Caco-2 (cell line): Measurements from ENCODE around the gene TMEM203. TPM values are rescaled to one million over a fixed set of nuclear protein-coding genes. Genes with fewer than 3 reads are reported as not detected.

Experiments
- BruUV-seq: library from RNA; stranded (reverse); fragments of 400-500 nt; replicated peaks from 2 replicates; lab custom pipeline; 2021; lab: Mats Ljungman, UMichigan
- CTCF ChIA-PET: fragments of 300-600 bp; sonication (Branson Sonifier 250); formaldehyde crosslinking; loops from one replicate; lab custom pipeline; 2022; ENCODE audit warnings: antibody characterized with exemption; lab: Charles Lee
- POLR2A ChIA-PET: fragments of 300-600 bp; sonication (Branson Sonifier 250); formaldehyde crosslinking; loops from one replicate; lab custom pipeline; 2022; ENCODE audit warnings: antibody characterized with exemption; lab: Charles Lee
- DNase-seq, 2 experiments: peaks; one replicate each; pipeline versions ENCODE4 v3.0.0 to v3.0.0-alpha.2; 2020 to 2022
- H3K27me3 ChIP-seq: replicated peaks from 2 replicates; pipeline ENCODE4 v1.6.0; 2011; ENCODE audit warnings: low read length; ENCODE audit not compliant: control insufficient read depth, insufficient read depth
- H3K36me3 ChIP-seq: 2 replicates; pipeline ENCODE4 v1.5.1; 2011; ENCODE audit warnings: low read length; ENCODE audit not compliant: control insufficient read depth, insufficient read depth
- H3K4me1 ChIP-seq: fragments of 250-450 bp; sonication (Bioruptor Pico); 2 replicates; pipeline ENCODE4 v1.5.1; 2020; ENCODE audit warnings: mild to moderate bottlenecking
- H3K4me3 ChIP-seq: 2 replicates; pipeline ENCODE4 v1.5.1; 2011; ENCODE audit warnings: low read depth, mild to moderate bottlenecking, control low read depth, low read length
- H3K9me3 ChIP-seq: fragments of 250-450 bp; sonication (Bioruptor Pico); 2 replicates; pipeline ENCODE4 v1.5.1; 2020; ENCODE audit warnings: mild to moderate bottlenecking, moderate library complexity
- H3K27ac Mint-ChIP-seq: one replicate; pipeline ENCODE4 v1.8.0; 2022; ENCODE audit warnings: mixed read lengths; ENCODE audit not compliant: unreplicated experiment
- H3K27me3 Mint-ChIP-seq: one replicate; pipeline ENCODE4 v1.8.0; 2022; ENCODE audit warnings: mixed read lengths; ENCODE audit not compliant: insufficient read depth, unreplicated experiment
- H3K36me3 Mint-ChIP-seq: one replicate; pipeline ENCODE4 v1.8.0; 2022; ENCODE audit warnings: mild to moderate bottlenecking, mixed read lengths; ENCODE audit not compliant: insufficient read depth, unreplicated experiment
- H3K4me1 Mint-ChIP-seq: one replicate; pipeline ENCODE4 v1.8.0; 2022; ENCODE audit warnings: low read depth, mixed read lengths; ENCODE audit not compliant: unreplicated experiment
- H3K4me3 Mint-ChIP-seq: one replicate; pipeline ENCODE4 v1.8.0; 2022; ENCODE audit warnings: mild to moderate bottlenecking, moderate library complexity, mixed read lengths; ENCODE audit not compliant: unreplicated experiment
- H3K9me3 Mint-ChIP-seq: one replicate; pipeline ENCODE4 v1.8.0; 2022; ENCODE audit warnings: mixed read lengths; ENCODE audit not compliant: unreplicated experiment
- CTCF ChIP-seq, 2 experiments: fragments of 200-600 bp in 1 of 2; IDR thresholded peaks; 1 replicate in 1 of 2; 2 replicates in 1 of 2; pipeline versions ENCODE4 v1.5.1 to v1.8.0; 2011 to 2022; ENCODE audit warnings: antibody characterized with exemption in 1 of 2, control low read depth in 1 of 2, inconsistent platforms in 1 of 2, low read depth in 1 of 2, low read length in 1 of 2, mild to moderate bottlenecking in 1 of 2, moderate library complexity in 1 of 2; ENCODE audit not compliant: insufficient read depth in 1 of 2, severe bottlenecking in 1 of 2, unreplicated experiment in 1 of 2
- intact Hi-C: fragments of 100-400 bp; cut with micrococcal nuclease; formaldehyde crosslinking; loops from one replicate; pipeline ENCODE4 v1.10.0; 2022; ENCODE audit not compliant: unreplicated experiment
- total RNA-seq: library from RNA; stranded (reverse); gene quantifications from 2 replicates; pipeline ENCODE4 v1.2.3, GENCODE V29; 2022

Gene TMEM203
- total RNA-seq, 1 experiment from 2014 or later, result 38.4 TPM

GRCh38 chr9:137242269-137243203 is 37.1 kb upstream of the TMEM203 start:
- intact Hi-C loops, result loop anchor here (5.0 to 10.0 kb wide), 2 partner anchors 50 to 448 kb away; partner anchors contain the start of genes CCDC183 and TMEM141
- H3K36me3 ChIP-seq, result peaks cover 2% of the 10 kb centered on the region; the same call in 1 of the 2 replicates
- peaks cover 16% of the 10 kb centered on the region for H3K4me1 ChIP-seq
- ChIA-PET POLR2A (interaction anchor here (0.6 to 1.1 kb wide), 3 partner anchors 12 to 120 kb away, joined by 3 to 5 read pairs (median 4); no protein-coding TSS in a partner anchor), CTCF (interaction anchor here (2.7 kb wide), 1 partner anchor 12 kb away, joined by 11 read pairs; no protein-coding TSS in a partner anchor)
- H3K9me3 ChIP-seq, result no peaks in the 10 kb centered on the region
- no peak for TF ChIP-seq CTCF (IDR thresholded peaks at IDR 0.05; ENCODE audit: insufficient read depth in 1 of 2, low read depth in 1 of 2, low read length in 1 of 2, severe bottlenecking in 1 of 2, unreplicated experiment in 1 of 2)
- no peaks in the 10 kb centered on the region for H3K27me3 ChIP-seq
- DNase-seq, result no peak
- H3K4me3 ChIP-seq, result peak overlapping the region; percentile 77
- BruUV-seq, result no TSS peak
- Mint-ChIP-seq H3K4me3 (peak overlapping the region; percentile 80), H3K4me1 (peaks cover 7% of the 10 kb centered on the region), H3K27me3 (peaks cover 3% of the 10 kb centered on the region), H3K36me3 (peaks cover 68% of the 10 kb centered on the region), H3K9me3 (no peaks in the 10 kb centered on the region), H3K27ac (peak overlapping the region; percentile 95)

GRCh38 chr9:137241490-137242268 is 36.2 kb upstream of the TMEM203 start:
- ChIA-PET POLR2A (interaction anchor here (0.5 to 2.4 kb wide), 13 partner anchors 13 to 236 kb away, joined by 3 to 39 read pairs (median 8); partner anchors contain the start of genes MAN1B1, NELFB, NRARP and RNF208), CTCF (interaction anchor here (0.6 to 2.7 kb wide), 6 partner anchors 12 to 294 kb away, joined by 3 to 13 read pairs (median 6); partner anchors contain the start of genes NRARP, SAPCD2 and TPRN)
- Histone ChIP-seq H3K27me3 (no peaks in the 10 kb centered on the region), H3K4me1 (peaks cover 21% of the 10 kb centered on the region), H3K4me3 (peak overlapping the region; percentile 77), H3K9me3 (no peaks in the 10 kb centered on the region), H3K36me3 (peaks cover 2% of the 10 kb centered on the region; the same call in 1 of the 2 replicates)
- no TSS peak for BruUV-seq
- DNase-seq, result peak in 1 of 2 experiments; percentile 58
- Mint-ChIP-seq H3K4me3 (peak overlapping the region; percentile 80), H3K4me1 (peaks cover 7% of the 10 kb centered on the region), H3K9me3 (no peaks in the 10 kb centered on the region), H3K27me3 (peaks cover 3% of the 10 kb centered on the region), H3K36me3 (peaks cover 68% of the 10 kb centered on the region), H3K27ac (peak overlapping the region; percentile 95)
- intact Hi-C loops, result loop anchor here (1.0 to 10.0 kb wide), 4 partner anchors 14 to 447 kb away; partner anchors contain the start of genes CCDC183, NELFB, RNF208 and TMEM141
- TF ChIP-seq CTCF (IDR thresholded peaks at IDR 0.05; ENCODE audit: insufficient read depth in 1 of 2, low read depth in 1 of 2, low read length in 1 of 2, severe bottlenecking in 1 of 2, unreplicated experiment in 1 of 2), result no peak
